ENCODE results near the gene PDLIM5.

Gene PDLIM5

GRCh38 chr4:94428884-94429283 is 22.9 kb upstream of the PDLIM5 start:
- no peak for DNase-seq (ENCODE audit: low spot score)

GRCh38 chr4:94430406-94430805 is 21.3 kb upstream of the PDLIM5 start:
- DNase-seq (ENCODE audit: low spot score), result no peak

- no peak for DNase-seq (ENCODE audit: low spot score)
Observed at GRCh38 chr4:94431388-94431787, 20.4 kb upstream of the PDLIM5 start.

GRCh38 chr4:94434505-94434904 is 17.2 kb upstream of the PDLIM5 start:
- DNase-seq (ENCODE audit: low spot score), result no peak

GRCh38 chr4:94435874-94436273 is 15.9 kb upstream of the PDLIM5 start:
- DNase-seq (ENCODE audit: low spot score), result no peak

- no peak for DNase-seq (ENCODE audit: low spot score)
Observed at GRCh38 chr4:94436512-94436911, 15.2 kb upstream of the PDLIM5 start.

- no peak for DNase-seq (ENCODE audit: low spot score)
Observed at GRCh38 chr4:94439606-94440005, 12.1 kb upstream of the PDLIM5 start.

GRCh38 chr4:94441838-94442237 is 9.9 kb upstream of the PDLIM5 start:
- no peak for DNase-seq (ENCODE audit: low spot score)

GRCh38 chr4:94442251-94442650 is 9.5 kb upstream of the PDLIM5 start:
- no peak for DNase-seq (ENCODE audit: low spot score)

- no peak for DNase-seq (ENCODE audit: low spot score)
Observed at GRCh38 chr4:94446386-94446785, 5.4 kb upstream of the PDLIM5 start.

- DNase-seq (ENCODE audit: low spot score), result no peak
Observed at GRCh38 chr4:94447754-94448411, 3.9 kb upstream of the PDLIM5 start.

- DNase-seq (ENCODE audit: low spot score), result no peak
Observed at GRCh38 chr4:94448815-94449375, 2.8 kb upstream of the PDLIM5 start.

GRCh38 chr4:94451051-94451694 is 569 bp upstream of the PDLIM5 start:
- DNase-seq (ENCODE audit: low spot score), result no peak

- peak; percentile 81 for DNase-seq (ENCODE audit: low spot score)
Observed at GRCh38 chr4:94452476-94453371, 982 bp downstream of the PDLIM5 start.

GRCh38 chr4:94453391-94453963 is 1.7 kb downstream of the PDLIM5 start:
- DNase-seq (ENCODE audit: low spot score), result no peak

GRCh38 chr4:94454405-94454804 is 2.7 kb downstream of the PDLIM5 start:
- no peak for DNase-seq (ENCODE audit: low spot score)

- no peak for DNase-seq (ENCODE audit: low spot score)
Observed at GRCh38 chr4:94455081-94455480, 3.3 kb downstream of the PDLIM5 start.

- peak; percentile 64 for DNase-seq (ENCODE audit: low spot score)
Observed at GRCh38 chr4:94457692-94458106, 6.0 kb downstream of the PDLIM5 start.

GRCh38 chr4:94458682-94459081 is 6.9 kb downstream of the PDLIM5 start:
- DNase-seq (ENCODE audit: low spot score), result no peak

- DNase-seq (ENCODE audit: low spot score), result no peak
Observed at GRCh38 chr4:94459462-94460161, 7.9 kb downstream of the PDLIM5 start.

GRCh38 chr4:94461506-94461905 is 9.8 kb downstream of the PDLIM5 start:
- no peak for DNase-seq (ENCODE audit: low spot score)

- DNase-seq (ENCODE audit: low spot score), result no peak
Observed at GRCh38 chr4:94462572-94462971, 10.8 kb downstream of the PDLIM5 start.
